Retinal pigment epithelial cell (primary cell): Measurements from ENCODE around the gene PATZ1.
"Not testable (repeated sequence)": the region's sequence is repeated elsewhere in the genome, so short reads cannot be mapped to it uniquely, and the experiment has no call there.

Experiments used
- DNase-seq: peaks from one replicate; pipeline ENCODE4 v3.0.0-alpha.2; 2010; ENCODE audit warnings: low read depth
- H3K4me3 ChIP-seq: 2 replicates; pipeline ENCODE4 v1.5.1; 2011; ENCODE audit warnings: mild to moderate bottlenecking, low read length, control low read depth, moderate library complexity
- CTCF ChIP-seq: conservative IDR thresholded peaks from 2 replicates; pipeline ENCODE4 v1.5.1; 2011; ENCODE audit warnings: low read depth, low read length, control low read depth, inconsistent platforms

Gene PATZ1

GRCh38 chr22:31346255-31346732, at the start of gene PATZ1:
Gene PATZ1, minus strand, starts transcription at chr22:31346346. Its CDS starts 744 bp downstream, at chr22:31345602.
- TF ChIP-seq CTCF: no peak
- DNase-seq: no peak
- H3K4me3 ChIP-seq: peak within 1 kb of the TSS; percentile 58

DNA sequence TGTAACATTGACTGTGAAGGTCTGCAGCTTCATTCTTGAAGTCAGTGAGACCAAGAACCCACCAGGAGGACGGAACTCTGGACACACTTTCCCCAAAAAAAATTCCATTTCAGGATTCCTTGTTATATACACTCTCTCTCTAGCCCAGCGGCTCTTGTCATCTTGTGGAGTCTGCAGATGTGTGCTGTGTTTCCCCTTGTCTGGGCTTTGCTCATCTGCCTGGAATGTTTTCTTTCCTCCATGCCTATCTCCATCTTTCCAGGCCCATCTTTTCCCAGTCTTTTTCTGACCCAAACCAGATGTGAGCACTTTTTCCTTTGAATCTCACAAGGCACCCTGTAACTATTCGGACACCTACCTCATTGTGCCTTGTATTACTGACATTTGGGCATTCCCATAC, 48.2 kb upstream of the PATZ1 start:
- no peak for DNase-seq
- H3K4me3 ChIP-seq: no peak overlapping the region
- TF ChIP-seq CTCF: no peak

DNA sequence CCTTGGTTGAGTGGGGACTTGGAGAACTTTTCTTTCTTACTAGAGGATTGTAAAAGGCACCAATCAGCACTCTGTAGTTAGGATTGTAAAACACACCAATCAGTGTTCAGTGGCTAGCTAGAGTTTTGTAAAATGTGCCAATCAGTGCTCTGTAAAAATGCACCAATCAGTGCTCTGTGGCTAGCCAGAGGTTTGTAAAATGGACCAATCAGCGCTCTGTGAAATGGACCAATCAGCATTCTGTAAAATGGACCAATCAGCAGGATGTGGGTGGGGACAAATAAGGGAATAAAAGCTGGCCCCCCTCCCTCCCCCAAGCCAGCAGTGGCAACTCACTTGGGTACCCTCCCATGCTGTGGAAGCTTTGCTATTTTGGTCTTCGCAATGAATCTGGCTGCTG, 47.7 kb upstream of the PATZ1 start:
- DNase-seq: no peak
- no peak overlapping the region for H3K4me3 ChIP-seq
- TF ChIP-seq CTCF: no peak

- not testable (repeated sequence) for DNase-seq, H3K4me3 ChIP-seq
Observed at GRCh38 chr22:31378651-31379050, 32.5 kb upstream of the PATZ1 start.

DNA sequence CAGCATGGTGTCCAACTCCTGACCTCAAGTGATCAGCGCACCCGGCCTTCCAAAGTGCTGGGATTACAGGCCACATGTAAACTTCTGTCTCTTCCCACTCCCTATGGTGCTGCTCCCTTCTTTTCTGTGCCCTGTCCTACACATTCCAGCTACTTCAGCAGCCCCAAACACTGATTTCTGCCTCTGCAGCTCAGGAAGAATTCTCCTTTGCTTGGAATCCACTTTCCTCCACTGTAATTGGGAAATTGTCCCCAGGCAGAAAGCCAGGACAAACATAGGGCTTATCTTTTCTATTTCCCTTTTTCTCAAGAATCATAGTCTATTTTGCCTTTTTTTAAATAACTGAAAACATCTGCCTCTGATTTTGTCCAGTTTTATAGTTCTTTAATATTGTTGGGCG, 32.0 kb upstream of the PATZ1 start:
- no peak overlapping the region for H3K4me3 ChIP-seq
- TF ChIP-seq CTCF: no peak
- no peak for DNase-seq

GRCh38 chr22:31377612-31378011, 31.5 kb upstream of the PATZ1 start:
- H3K4me3 ChIP-seq: no peak overlapping the region
- no peak for TF ChIP-seq CTCF
- DNase-seq: no peak

- no peak for TF ChIP-seq CTCF
- DNase-seq: no peak
Observed at GRCh38 chr22:31367426-31367825, 21.3 kb upstream of the PATZ1 start.

DNA sequence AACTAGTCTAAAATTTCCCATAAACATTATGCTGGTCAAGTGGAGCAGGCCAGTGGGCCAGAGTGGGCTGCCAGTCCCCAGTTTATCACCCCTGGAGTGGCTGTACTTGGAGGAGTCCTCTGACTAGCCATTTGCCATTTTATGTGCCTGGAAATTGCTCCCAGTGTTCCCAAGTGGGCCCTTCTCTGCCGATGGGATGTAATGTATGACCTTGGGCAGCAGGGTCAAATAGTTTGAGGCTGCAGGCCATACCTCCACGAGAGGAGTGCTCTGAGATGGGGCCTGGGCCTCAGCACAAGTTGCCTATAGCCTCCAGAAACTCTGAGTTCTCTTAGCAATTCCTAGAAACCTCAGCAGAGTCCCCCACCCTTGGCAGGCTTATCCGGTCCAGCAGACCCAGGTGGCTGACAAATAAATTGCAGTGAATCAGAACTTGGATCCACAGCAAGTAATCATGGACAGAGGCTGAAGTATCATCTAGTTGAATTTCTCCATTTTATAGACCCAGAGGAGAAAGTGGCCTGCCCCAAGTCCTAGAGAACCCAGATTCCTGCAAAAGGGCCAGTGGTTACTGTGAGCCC, 17.8 kb upstream of the PATZ1 start:
- no peak overlapping the region for H3K4me3 ChIP-seq
- TF ChIP-seq CTCF: no peak
- no peak for DNase-seq

More at GRCh38 chr22:31367426-31367825, 21.3 kb upstream of the PATZ1 start:
- no peak overlapping the region for H3K4me3 ChIP-seq
